ENCODE results near the gene C8G.

The C8G gene

DNA sequence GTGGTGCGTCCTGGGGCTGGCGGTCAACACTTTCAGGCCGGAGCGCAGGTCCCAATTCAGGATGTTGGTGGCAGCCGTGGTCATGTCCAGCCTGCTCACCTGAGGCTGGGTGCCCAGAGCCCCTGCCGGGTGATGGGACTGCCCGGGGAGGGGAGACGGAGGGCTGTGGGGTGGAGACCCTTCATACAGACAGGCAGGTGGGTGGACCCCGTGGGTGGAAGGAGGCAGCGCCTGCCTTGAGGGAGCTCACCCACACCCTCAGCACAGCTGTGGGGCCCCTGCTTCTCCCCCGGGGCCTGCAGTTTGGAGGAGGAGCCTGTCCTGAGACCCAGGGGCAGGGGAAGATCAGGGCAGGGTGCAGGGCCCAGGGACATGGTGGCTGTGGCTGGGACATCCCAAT lies 25.3 kb downstream of the C8G start:
- DNase-seq, result no peak

DNA sequence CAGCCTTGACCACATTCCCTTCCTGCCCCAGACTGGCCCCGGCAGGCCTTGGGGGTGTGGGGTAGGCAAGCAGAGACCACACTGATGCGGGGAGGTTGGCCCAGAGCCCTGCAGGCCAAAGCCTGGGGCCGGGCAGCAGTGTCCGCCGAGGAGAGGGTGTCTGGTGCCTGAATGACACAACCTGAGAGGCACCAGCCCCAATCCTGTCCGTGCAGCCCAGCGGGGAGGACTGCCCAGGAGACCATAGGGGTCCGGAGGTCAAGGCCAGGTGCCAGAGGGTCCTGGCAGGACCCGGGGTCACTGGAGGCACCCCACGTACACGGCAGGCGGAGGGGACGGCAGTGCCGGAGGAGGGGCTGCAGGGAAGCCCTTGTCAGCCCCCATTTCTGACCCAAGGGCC lies 26.7 kb downstream of the C8G start:
- no peak for DNase-seq

DNA sequence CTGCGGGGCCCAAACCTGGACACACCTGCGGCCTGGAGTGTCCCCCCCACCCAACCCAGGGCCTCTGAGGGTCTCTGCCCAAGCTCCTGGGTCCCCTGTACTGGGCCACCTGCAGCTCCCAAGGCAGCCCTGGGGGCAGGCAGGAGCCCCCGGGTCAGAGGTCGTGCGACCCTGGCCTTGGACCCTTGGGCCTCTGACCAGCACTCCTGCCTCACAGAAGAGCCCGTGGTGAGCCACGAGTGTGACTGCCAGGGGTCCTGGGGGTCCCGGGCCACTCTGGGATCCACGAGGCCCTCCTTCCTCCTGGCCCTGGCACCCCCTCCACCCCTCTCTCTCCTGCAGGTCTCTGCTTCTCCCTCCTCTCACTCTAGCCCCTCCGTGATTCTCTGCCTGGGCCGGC lies 27.3 kb downstream of the C8G start:
- no peak for DNase-seq

DNA sequence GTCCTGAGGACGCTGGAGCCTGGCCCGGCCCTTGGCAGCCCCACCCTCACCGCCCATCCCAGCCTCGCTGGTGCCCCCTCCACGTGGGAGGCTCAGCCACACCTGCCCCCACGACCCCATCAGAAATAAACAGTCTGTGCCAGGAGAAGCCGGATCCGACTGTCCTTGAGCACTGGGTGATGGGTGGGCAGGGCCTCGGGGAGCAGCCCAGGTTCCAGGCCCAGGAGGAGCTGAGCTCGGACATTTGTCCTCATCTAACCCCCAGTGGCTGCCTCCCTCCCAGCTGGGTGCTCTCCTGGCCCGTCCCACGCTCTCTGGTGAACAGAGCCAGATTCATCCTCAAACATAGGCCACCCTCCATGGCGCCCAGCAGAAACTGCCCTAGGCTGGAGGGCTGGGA lies 27.7 kb downstream of the C8G start:
- DNase-seq, result no peak

DNA sequence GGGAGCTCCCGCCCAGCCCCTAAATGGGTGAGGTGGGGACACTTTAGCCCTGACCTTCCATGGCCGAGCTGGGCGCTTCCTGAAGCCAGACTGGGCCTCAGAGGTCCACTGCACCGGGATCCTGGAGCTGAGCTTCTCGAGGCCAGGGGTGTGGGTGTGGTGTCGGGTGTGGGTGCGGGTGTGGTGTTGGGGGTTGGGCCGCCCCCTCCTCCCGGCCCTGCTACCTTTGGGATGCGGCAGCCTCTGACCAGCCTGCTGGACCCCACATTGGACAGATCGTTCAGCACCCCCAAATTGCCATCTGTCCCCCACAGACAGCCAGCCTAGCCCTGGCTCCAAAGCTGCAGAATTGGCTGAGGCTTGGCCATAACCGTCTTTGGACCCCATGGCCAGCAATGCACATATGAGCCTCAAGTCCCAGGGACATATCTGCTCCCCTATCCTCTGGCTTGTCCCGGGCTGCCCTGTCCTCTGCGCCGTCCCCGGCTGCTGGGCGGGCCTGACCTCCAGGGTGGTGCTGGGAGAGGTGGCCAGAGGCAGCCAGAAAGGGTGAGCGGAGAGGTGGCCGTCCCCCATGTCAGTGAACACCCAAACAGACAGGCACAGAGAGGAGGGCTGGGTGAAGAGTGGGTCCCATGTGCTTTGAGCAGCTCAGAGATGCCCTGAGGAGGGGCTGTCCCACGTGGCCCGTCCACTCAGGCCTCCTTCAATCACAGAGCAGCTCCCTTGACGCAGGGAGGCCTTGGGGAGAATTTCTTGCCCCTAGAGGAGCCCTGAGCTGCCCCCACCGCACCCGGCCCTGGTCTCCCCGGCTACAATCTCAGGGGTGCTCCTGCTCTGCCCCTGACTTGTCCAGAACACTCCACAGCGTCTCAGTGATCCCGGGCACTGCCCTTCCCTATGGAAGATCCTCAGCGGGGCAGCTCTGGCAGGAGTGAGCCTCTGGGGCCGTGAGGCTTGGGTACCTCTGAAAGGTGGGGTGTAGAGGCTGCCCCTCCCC lies 28.9 kb downstream of the C8G start:
- DNase-seq, result no peak

DNA sequence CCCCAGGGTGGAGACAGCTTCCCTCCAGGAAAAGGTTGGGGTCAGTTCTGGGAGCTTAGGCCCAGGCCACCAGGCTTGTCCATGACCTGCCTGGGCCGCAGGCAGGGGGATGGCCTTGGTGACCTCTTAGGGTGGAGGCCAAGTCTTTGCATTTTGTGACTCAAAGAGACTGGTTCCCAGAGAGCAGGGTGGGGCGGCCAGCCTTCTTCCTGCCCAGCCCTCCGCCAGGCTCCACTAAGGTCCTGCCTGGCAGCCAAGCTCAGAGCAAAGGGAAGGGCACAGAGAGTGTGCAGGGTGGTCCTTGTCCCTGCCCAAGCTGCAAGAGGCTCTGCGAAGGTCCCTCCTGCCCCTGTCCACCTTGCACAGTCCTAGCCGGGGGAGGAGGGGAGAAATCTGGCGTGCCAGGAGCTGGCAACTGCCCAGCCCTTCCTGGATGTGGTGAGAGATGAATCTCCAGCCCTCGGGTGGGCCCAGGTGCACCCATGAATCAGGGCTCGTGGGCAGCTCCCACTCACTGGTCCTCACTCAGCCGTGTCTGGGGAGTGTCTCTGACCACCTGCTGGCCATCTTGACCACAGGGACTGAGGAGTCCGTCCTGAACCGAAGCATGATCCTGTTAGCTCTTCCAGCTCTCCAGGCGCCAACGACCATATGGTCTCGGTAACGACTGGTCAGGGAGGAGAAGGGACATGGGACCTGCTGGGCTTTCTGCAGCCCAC lies 29.9 kb downstream of the C8G start:
- DNase-seq, result no peak

DNA sequence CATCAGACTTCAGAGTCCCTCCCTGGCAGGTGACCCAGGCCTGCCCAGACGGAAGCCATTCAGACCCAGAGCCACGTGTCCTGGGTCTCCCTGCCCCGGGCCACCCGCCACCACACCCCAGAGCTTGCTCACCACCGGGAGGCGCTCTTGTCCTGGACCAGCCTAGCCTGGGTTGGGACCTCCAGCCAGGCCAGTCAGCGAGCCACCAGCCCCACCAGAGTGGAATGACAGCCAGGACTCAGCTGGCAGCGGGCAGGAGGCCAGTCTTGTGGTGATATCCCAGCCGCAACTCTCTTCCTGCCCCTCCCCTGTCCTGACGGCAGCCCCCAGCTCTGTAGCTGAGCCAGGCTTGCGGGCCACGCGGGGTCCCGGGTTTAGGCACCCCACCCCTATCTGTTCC lies 30.6 kb downstream of the C8G start:
- DNase-seq, result peak; percentile 55 to 66

DNA sequence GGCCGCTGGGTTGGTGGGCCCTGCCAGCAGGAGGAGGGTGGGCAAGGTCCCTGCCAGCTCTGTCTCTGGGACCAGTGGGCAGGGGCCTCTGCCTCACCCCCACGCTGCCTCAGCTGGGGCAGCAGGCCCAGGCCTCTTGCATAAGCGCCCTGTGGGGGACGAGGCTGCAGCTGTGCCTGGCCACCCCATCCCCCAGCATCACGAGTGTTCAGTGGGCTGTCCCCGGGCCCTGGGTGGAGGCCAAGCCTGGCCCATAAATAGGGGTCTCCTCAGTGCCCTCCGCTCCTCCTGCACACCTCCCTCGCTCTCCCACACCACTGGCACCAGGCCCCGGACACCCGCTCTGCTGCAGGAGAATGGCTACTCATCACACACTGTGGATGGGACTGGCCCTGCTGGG lies 32.2 kb downstream of the C8G start, which contains the start of gene PTGDS:
TSS of gene PTGDS (plus strand) at position 282 of the 400 bp plus-strand sequence. CDS start at position 357, 75 bp downstream.
- DNase-seq, result no peak

DNA sequence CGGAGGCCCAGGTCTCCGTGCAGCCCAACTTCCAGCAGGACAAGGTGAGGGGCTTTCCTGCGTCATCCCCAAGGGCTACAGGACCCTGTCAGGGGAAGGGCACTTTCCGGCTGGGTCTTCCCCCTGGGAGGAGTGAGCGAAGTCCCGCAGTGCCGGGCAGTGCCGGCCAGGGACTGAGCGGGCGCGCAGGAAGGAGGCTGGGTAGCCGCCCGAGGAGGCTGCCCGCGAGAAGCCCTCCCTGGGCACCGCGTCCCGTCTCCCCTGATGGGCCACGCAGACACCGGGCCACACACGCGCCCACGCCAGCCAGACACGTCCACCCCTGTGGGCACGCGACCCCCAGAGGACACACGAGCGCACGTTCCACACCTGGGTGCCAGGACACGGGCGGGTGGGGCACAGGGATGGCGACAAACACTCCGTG lies 32.6 kb downstream of the C8G start:
- DNase-seq, result no peak

DNA sequence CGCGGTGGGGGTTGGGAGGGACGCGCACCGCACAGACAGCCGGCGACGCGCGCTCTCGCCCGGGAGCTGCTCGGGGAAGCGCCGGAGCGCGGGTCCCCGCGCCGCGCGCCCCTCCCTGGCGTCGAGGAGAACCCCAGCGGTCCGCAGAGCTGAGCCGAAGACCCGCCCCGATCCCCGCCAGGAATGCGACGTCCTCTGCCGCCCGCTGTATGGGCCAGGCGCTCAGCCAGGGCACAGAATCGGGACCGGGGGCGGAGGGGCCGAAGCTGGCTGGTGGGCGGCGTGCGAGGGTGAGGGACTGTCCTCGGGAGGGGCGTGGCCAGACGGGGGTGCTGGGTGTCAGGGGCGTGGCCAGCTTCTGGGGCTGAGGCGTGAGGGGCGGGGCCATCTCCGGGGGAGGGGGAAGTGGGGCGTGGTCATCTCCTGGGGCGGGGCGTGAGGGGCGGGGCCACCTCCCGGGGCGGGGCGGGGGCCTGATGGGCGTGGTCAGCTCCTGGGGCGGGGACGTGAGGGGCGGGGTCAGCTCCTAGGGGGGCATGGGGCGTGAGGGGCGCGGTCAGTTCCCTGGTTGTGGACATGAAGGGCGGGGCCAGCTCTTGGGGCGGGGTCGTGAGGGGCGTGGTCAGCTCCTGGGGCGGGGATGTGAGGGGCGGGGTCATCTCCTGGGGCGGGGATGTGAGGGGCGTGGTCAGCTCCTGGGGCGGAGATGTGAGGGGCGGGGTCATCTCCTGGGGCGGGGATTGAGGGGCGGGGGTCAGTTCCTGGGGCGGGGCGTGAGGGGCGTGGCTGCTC lies 33.2 kb downstream of the C8G start:
- peak; percentile 66 to 70 for DNase-seq

DNA sequence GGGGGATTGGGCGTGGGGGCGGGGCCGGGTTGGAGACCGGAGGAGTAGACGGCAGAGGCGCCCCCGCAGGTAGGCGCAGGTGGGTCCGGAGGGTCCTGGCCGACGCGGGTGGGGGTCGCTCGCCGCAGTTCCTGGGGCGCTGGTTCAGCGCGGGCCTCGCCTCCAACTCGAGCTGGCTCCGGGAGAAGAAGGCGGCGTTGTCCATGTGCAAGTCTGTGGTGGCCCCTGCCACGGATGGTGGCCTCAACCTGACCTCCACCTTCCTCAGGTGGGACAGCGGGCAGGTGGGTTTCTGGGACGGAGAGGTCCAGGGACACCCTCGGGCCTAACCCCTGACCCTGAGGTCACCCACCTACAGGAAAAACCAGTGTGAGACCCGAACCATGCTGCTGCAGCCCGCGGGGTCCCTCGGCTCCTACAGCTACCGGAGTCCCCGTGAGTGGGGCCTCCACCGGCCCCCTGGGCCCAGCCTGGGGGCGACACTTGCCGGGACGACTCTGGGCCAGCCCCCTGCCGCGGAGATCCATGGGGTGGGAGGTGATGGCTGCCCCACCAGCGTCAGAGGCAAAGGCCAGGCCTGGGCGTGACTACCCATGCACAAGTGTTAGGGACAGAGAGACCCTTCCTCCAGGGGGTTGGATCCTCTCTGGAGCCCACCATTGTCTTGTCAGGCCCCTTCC lies 34.0 kb downstream of the C8G start:
- DNase-seq, result no peak

DNA sequence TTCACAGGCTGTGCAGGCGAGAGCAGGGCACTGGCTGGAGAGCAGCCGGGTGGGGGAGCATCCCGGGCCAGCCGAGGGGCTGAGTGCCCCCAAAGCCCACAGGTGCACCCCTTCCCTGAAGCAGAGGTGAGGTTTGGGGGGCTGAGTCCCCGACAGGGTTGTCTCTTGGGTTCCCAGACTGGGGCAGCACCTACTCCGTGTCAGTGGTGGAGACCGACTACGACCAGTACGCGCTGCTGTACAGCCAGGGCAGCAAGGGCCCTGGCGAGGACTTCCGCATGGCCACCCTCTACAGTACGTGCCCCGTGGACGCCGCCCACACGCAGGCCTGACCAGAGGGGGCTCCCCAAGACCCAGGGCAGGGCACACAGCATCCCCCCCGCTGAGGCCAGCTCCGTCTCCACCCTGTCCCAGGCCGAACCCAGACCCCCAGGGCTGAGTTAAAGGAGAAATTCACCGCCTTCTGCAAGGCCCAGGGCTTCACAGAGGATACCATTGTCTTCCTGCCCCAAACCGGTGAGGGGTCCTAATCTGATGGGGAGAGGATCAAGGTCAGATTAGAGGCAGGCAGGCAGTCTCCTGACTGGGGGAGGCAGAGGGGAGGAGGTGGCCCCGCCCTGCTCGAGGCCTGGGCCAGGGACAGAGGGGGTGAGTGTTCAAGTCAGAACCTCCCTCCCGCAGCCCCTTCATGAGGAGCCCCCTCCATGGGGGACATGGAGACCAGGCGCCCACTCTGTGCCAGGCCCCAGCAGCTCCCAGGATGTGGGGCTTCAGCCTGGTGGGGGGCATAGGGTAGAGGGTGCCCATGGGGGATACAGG lies 34.9 kb downstream of the C8G start:
- no peak for DNase-seq

DNA sequence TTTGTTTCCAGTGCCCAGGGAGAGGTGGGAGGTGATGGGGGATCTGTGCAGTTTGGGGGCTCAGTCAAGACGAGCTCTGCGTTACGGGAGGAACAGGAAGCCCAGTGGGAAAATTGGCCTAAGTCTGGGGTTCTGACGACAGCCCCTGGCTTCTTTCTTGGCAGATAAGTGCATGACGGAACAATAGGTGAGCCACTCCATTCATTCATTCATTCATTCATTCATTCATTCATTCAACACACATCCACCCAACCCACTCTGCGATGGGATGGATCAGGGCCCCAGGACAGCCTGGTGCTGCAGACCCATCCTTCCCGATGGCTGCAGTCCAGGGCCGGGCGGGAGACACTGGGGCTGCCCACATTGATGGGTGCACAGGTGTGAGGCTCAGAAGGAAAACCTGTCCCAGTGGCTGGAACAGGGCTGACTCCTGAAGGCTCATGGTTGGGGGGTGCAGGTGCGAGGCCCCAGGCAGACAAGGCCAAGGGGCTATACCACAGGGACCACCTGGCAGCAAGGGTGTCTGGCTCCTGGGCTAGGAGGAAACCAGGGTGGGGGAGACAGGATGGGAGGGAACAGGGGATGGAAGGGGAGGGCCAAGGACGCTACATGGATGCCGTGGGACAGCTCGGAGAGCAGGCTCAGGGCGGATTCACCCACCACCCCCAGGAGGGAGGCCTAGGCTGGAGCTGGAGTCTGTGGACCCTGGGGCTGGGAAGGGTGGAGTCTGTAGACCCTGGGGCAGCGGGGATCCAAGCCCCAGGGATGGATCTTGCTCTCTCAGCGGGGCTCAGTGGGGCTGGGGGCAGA lies 35.8 kb downstream of the C8G start:
- DNase-seq, result no peak

DNA sequence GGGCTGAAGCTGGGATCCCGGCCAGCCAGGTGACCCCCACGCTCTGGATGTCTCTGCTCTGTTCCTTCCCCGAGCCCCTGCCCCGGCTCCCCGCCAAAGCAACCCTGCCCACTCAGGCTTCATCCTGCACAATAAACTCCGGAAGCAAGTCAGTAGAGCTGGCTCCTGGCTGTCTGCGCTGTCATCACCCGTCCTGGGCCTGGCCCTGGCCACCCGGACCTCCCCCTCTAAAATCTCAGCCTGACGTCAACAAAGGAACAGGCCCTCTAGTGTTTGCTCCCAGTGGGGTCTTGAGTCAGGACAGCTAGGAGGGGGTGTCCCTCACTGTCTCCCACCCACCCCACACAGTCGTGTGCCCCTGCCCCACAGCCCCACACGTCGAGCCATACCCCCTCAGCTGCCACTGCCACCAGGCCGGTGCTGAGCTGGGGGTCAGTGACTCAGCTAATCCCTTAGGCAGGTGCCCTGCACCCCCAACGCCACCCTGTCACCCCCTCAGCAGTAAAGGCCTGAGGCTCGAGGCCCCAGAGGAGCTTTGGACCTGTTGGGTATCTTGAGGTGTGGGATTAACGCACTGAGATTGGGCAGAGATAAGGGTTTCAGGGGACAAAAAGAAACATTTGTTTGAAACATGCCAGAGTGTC lies 36.7 kb downstream of the C8G start:
- DNase-seq, result no peak

DNA sequence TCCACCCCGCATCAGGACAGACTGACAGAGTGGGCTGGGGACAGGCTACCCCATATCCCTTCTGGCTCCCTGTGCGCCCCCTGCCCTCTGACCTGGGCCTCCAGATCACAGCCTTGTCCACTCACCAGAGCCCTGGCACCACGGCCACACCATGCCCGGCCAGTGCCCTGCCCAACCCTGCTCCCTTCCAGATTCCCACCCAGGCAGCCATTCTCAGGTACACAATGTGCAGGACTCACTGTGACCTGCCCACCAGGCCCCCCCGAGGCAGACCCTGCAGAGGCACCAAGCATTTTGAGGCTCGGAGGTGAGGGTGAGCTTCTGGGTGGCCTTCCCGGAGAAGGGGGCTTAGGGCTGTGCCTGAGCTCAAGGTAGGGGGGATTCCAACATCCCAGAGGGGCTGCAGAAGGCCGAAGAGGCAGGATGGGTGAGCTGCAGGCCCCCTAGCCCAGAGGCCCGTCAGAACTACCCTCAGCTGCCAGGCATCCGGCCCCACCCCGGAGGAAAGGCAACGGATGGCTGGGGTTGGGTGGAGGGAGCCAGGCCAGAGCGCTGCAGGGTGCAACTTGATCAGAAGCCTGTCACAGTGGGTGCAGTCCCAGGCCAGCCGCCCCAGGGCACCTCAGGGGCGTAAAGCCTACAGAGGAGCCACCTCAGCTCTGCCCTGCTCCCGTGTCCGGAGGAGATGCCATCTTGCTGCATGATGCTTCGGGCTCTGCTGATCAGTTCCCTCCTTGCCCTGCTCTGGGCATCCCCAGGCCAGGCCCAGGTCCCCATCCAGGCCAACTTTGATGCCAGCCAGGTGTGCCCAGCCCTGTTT lies 37.4 kb downstream of the C8G start, which contains the start of gene LCNL1:
TSS of gene LCNL1 (plus strand) at position 762 of the 820 bp plus-strand sequence. CDS start 594 bp downstream, outside the sequence.
- no peak for DNase-seq

DNA sequence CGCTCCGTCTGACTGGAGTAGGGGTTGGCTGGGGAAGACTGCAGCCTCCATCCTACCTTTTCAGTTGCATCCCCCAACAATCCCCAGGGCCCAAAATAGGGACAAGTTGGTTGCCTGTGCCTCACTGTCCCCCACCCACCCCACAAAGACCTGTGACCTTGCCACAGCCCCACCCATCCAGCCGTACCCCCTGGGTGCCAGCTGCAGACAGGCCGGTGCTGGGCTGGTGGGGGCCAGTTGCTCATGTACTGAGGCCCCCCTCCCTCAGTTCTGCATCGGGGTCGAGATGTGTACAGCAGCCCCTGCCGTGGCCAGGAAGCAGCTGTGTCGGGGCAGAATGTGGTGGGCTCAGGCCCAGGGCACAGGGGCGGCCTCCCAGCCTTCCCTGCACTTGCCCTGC lies 38.1 kb downstream of the C8G start:
- no peak for DNase-seq

DNA sequence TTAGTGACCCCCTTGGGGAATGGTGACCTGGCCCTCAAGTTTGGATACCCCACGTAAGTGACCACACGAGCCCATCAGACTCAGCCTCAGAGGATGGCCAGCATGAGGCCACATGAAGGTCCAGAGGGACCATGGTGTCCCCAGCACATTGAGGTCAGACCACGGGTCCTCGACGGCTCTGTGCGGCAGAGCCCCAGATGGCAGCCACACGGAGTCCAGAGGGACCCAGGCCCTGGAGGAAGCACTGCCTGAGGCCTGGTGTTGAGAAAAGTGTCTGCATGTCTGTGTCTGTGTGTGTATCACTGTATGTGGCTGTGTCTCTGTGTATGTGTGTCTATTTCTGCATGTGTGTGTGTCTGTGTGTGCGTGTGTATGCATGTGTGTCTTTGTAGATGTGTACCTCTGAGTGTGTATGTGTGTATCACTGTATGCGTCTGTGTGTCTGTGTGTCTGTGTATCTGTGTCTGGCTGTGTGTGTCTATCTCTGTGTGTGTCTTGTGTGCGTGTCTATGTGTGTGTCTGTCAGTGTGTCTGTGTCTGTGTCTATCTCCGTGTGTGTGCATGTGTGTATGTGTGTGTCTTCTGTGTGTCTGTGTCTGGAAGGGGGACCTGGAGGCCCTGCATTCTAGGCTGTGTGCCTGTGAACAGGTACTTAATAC lies 38.7 kb downstream of the C8G start:
- no peak for DNase-seq

DNA sequence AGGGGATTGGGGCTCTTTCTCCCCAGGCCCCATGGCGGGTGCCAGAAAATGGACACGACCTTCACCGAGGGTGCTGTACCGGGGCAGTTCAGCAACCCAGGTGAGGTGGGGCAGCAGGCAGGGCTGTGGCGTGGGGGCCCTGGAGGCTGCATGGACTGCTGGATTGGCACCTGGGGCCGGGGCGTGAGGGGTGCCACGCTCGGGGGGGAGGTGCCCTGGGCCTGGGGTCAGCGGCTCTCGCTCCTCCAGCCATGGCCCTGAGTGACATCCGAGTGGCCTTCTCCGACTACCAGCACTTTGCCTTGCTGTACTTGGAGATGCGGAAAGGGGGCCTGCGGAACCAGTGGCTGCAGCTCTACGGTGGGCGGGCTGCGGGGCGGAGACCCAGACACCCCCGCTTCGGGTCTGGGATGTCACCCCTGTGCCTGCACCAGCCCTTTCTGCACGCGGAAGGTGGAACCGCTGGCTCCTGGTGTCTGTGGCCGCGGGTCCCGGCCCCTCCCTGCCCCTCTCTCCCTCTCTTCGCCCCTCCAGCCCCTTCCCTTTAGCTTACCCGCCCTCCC lies 39.5 kb downstream of the C8G start:
- no peak for DNase-seq

All from activated CD4-positive, alpha-beta T cell treated with anti-CD3 and anti-CD28 coated beads, Interleukin-2, amount 50 U/mL, for 48 hours (primary cell).